OCI-LY1 (cell line): ENCODE measurements around the gene RBBP4.

Experiments used
- EZH2 ChIP-seq: fragments of 200-600 bp; sonication (generic), shearing (Covaris generic); IDR thresholded peaks from 2 replicates; pipeline ENCODE4 v1.8.0; 2017; ENCODE audit warnings: borderline replicate concordance, mixed run types, mild to moderate bottlenecking, antibody characterized with exemption, low read length, moderate library complexity, mixed read lengths
- TF ChIP-seq, protein P1 (sequence below): fragments of 200-600 bp; sonication (generic), shearing (Covaris generic); IDR thresholded peaks from 2 replicates; pipeline ENCODE4 v1.5.1; 2017; ENCODE audit warnings: mild to moderate bottlenecking, antibody characterized with exemption, low read length, moderate library complexity, mixed read lengths

GRCh38 chr1:32681509-32681908 lies 30.5 kb downstream of the RBBP4 start:
- TF ChIP-seq, protein P1, sequence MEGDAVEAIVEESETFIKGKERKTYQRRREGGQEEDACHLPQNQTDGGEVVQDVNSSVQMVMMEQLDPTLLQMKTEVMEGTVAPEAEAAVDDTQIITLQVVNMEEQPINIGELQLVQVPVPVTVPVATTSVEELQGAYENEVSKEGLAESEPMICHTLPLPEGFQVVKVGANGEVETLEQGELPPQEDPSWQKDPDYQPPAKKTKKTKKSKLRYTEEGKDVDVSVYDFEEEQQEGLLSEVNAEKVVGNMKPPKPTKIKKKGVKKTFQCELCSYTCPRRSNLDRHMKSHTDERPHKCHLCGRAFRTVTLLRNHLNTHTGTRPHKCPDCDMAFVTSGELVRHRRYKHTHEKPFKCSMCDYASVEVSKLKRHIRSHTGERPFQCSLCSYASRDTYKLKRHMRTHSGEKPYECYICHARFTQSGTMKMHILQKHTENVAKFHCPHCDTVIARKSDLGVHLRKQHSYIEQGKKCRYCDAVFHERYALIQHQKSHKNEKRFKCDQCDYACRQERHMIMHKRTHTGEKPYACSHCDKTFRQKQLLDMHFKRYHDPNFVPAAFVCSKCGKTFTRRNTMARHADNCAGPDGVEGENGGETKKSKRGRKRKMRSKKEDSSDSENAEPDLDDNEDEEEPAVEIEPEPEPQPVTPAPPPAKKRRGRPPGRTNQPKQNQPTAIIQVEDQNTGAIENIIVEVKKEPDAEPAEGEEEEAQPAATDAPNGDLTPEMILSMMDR, result no peak
- no peak for TF ChIP-seq EZH2
